H4 (cell line): ENCODE measurements around the gene BSG. TPM values are rescaled to one million over a fixed set of nuclear protein-coding genes. Genes with fewer than 3 reads are reported as not detected.
"Not testable (repeated sequence)": the region's sequence is repeated elsewhere in the genome, so short reads cannot be mapped to it uniquely, and the experiment has no call there.

Source experiments
- DNase-seq: peaks from one replicate; pipeline ENCODE4 v3.0.0-alpha.2; 2015; ENCODE audit warnings: low spot score
- total RNA-seq: library from RNA; depleted of rRNA; stranded (reverse); fragments of >200 nt; shearing (Covaris generic); gene quantifications from 2 replicates; pipeline ENCODE4 v1.2.3, GENCODE V29; 2014; rRNA removed

The BSG gene
- total RNA-seq, 1 experiment from 2014 or later = 587 TPM

- no peak for DNase-seq
These were observed 47.9 kb downstream of the BSG start for GRCh38 chr19:620166-620862.

GRCh38 chr19:621191-621590, 48.8 kb downstream of the BSG start:
- DNase-seq = not testable (repeated sequence)

- DNase-seq = no peak
These were observed 49.4 kb downstream of the BSG start for GRCh38 chr19:621819-622218.

GRCh38 chr19:622666-623065, 50.3 kb downstream of the BSG start:
- no peak for DNase-seq

GRCh38 chr19:623175-623916, 51.0 kb downstream of the BSG start:
- no peak for DNase-seq

GRCh38 chr19:623974-624373, 51.6 kb downstream of the BSG start:
- DNase-seq = peak; percentile 90

- no peak for DNase-seq
These were observed 52.2 kb downstream of the BSG start for GRCh38 chr19:624433-625109.

GRCh38 chr19:625257-625656, 52.9 kb downstream of the BSG start:
- no peak for DNase-seq

- DNase-seq = not testable (repeated sequence)
These were observed 54.2 kb downstream of the BSG start for GRCh38 chr19:626566-626965.

GRCh38 chr19:628168-628567, 55.8 kb downstream of the BSG start:
- DNase-seq = no peak

- DNase-seq = not testable (repeated sequence)
These were observed 57.1 kb downstream of the BSG start for GRCh38 chr19:629515-629914.

- DNase-seq = no peak
These were observed 57.7 kb downstream of the BSG start for GRCh38 chr19:629961-630714.

- peak; percentile 36 for DNase-seq
These were observed 60.2 kb downstream of the BSG start for GRCh38 chr19:632579-633067.

Other genes starting within 250 kb of the BSG start
- gene MIER2, start 227.8 kb upstream of the BSG start, total RNA-seq = 2.8 and 5.1 TPM in 2 replicates
- 0.78 and 0.93 TPM in 2 replicates for gene C2CD4C, start 163.4 kb upstream of the BSG start, total RNA-seq
- gene SHC2, start 111.6 kb upstream of the BSG start, total RNA-seq = 1.4 and 2.0 TPM in 2 replicates
- gene MADCAM1, start 76.1 kb upstream of the BSG start, total RNA-seq = not detected in 2 replicates
- gene TPGS1, start 65.1 kb upstream of the BSG start, total RNA-seq = 28.3 and 45.8 TPM in 2 replicates
- gene CDC34, start 40.8 kb upstream of the BSG start, total RNA-seq = 33.2 and 35.7 TPM in 2 replicates
- not detected in 2 replicates for gene GZMM, start 28.5 kb upstream of the BSG start, total RNA-seq
- gene HCN2, start 17.3 kb downstream of the BSG start, total RNA-seq = 4.5 and 4.6 TPM in 2 replicates
- gene POLRMT, start 60.9 kb downstream of the BSG start, total RNA-seq = 19.9 and 21.5 TPM in 2 replicates
- gene FGF22, start 67.3 kb downstream of the BSG start, total RNA-seq = not detected in 2 replicates
- gene RNF126, start 90.6 kb downstream of the BSG start, total RNA-seq = 23.8 and 27.4 TPM in 2 replicates
- 35.6 and 45.6 TPM in 2 replicates for gene FSTL3, start 103.8 kb downstream of the BSG start, total RNA-seq
- gene PRSS57, start 122.9 kb downstream of the BSG start, total RNA-seq = not detected in 2 replicates
- 3.7 and 5.8 TPM in 2 replicates for gene PALM, start 136.3 kb downstream of the BSG start, total RNA-seq
- not detected in 2 replicates for gene MISP, start 178.5 kb downstream of the BSG start, total RNA-seq
- 131 and 138 TPM in 2 replicates for gene PTBP1, start 224.9 kb downstream of the BSG start, total RNA-seq
- gene PLPPR3, start 249.4 kb downstream of the BSG start, total RNA-seq = 0.14 TPM in 1 of 2 replicates, not detected in the other